A549 (cell line): ENCODE measurements around the gene TCF4. TPM values are rescaled to one million over a fixed set of nuclear protein-coding genes. Genes with fewer than 3 reads are reported as not detected.

ENCODE experiments used
- ATAC-seq, 2 experiments: fragments of 200-7000 bp in 1 of 2; fragments of >200 bp in 1 of 2; cut with Nextera tagmentation in 1 of 2; cut with Tn5 transposase in 1 of 2; 3 replicates each; pipeline versions ENCODE4 v1.8.0 to v1.9.1; 2018 to 2020; ENCODE audit warnings: mild to moderate bottlenecking in 1 of 2, moderate library complexity in 1 of 2
- CTCF ChIA-PET: fragments of 300-600 bp; sonication (Branson Sonifier 250); formaldehyde crosslinking; extraction: SDS; loops from one replicate; lab custom pipeline; 2021; ENCODE audit warnings: antibody characterized with exemption, inconsistent platforms; lab: Yijun Ruan, JAX
- POLR2A ChIA-PET: fragments of 350-600 bp; formaldehyde crosslinking; extraction: SDS; loops from one replicate; lab custom pipeline; 2021; ENCODE audit warnings: antibody characterized with exemption, inconsistent platforms; lab: Yijun Ruan, JAX
- DNase-seq, 2 experiments: peaks; one replicate each; pipeline versions ENCODE4 v3.0.0 to v3.0.0-alpha.2; 2011 to 2016; ENCODE audit warnings: low read depth in 1 of 2, low spot score in 1 of 2
- FAIRE-seq: peaks from 2 replicates; lab custom pipeline; 2011; peaks lifted over from hg19 to GRCh38; lab: Jason Lieb, UNC
- H3K27ac ChIP-seq, 2 experiments: fragments of >200 bp; sonication (Bioruptor Twin); formaldehyde crosslinking; 3 replicates each; pipeline ENCODE4 v1.5.1; 2016 to 2017
- H3K4me1 ChIP-seq: fragments of >200 bp; sonication (Bioruptor Twin); formaldehyde crosslinking; 3 replicates; pipeline ENCODE4 v1.6.1; 2016
- H3K4me2 ChIP-seq: fragments of >200 bp; sonication (Bioruptor Twin); formaldehyde crosslinking; 3 replicates; pipeline ENCODE4 v1.6.1; 2016
- H3K4me3 ChIP-seq: fragments of >200 bp; sonication (Bioruptor Twin); formaldehyde crosslinking; 3 replicates; pipeline ENCODE4 v1.5.1; 2016
- H3K9me3 ChIP-seq: fragments of >200 bp; sonication (Bioruptor Twin); formaldehyde crosslinking; 3 replicates; pipeline ENCODE4 v1.6.1; 2016
- BCL3 ChIP-seq: fragments of >200 bp; sonication (Bioruptor Twin); formaldehyde crosslinking; IDR thresholded peaks from 3 replicates; pipeline ENCODE4 v1.6.1; 2016
- CBX8 ChIP-seq: fragments of 200-600 bp; sonication (generic); IDR thresholded peaks from 2 replicates; pipeline ENCODE4 v1.6.1; 2016
- CEBPB ChIP-seq, 2 experiments: fragments of >200 bp in 1 of 2; sonication (Bioruptor Twin) in 1 of 2; formaldehyde crosslinking in 1 of 2; IDR thresholded peaks; 2 replicates each; pipeline ENCODE4 v1.6.1; 2012 to 2016
- E2F6 ChIP-seq: IDR thresholded peaks from 2 replicates; pipeline ENCODE4 v1.6.1; 2012; ENCODE audit warnings: low read depth, borderline replicate concordance
- EP300 ChIP-seq, 2 experiments: fragments of >200 bp; sonication (Bioruptor Twin); formaldehyde crosslinking; IDR thresholded peaks; 2 replicates in 1 of 2; 3 replicates in 1 of 2; pipeline ENCODE4 v1.6.1; 2016 to 2017
- HES2 ChIP-seq: fragments of >200 bp; sonication (Bioruptor Twin); formaldehyde crosslinking; IDR thresholded peaks from 2 replicates; pipeline ENCODE4 v1.6.1; 2016
- HOXB13 ChIP-seq: fragments of 250-450 bp; sonication (Bioruptor Pico); IDR thresholded peaks from 2 replicates; pipeline ENCODE4 v1.5.0; 2020; ENCODE audit warnings: low read depth, mild to moderate bottlenecking, moderate library complexity
- JUN ChIP-seq, 2 experiments: fragments of >200 bp; sonication (Bioruptor Twin); formaldehyde crosslinking; IDR thresholded peaks; 2 replicates in 1 of 2; 3 replicates in 1 of 2; pipeline ENCODE4 v1.6.1; 2016 to 2017
- KDM1A ChIP-seq: fragments of 200-600 bp; sonication (generic); IDR thresholded peaks from 2 replicates; pipeline ENCODE4 v1.6.1; 2016; ENCODE audit warnings: low read depth, mild to moderate bottlenecking
- KDM5A ChIP-seq: fragments of 200-600 bp; sonication (generic); IDR thresholded peaks from 2 replicates; pipeline ENCODE4 v1.6.1; 2016; ENCODE audit warnings: antibody characterized with exemption, mild to moderate bottlenecking
- MYC ChIP-seq: IDR thresholded peaks from 2 replicates; pipeline ENCODE4 v1.6.1; 2012; ENCODE audit warnings: mild to moderate bottlenecking, inconsistent platforms, low read length, improper control_type of control experiment, borderline replicate concordance
- NPAS2 ChIP-seq: fragments of 250-450 bp; sonication (Bioruptor Pico); IDR thresholded peaks from 2 replicates; pipeline ENCODE4 v1.8.0; 2022; ENCODE audit warnings: mild to moderate bottlenecking, moderate library complexity, borderline replicate concordance
- POLR2A ChIP-seq: IDR thresholded peaks from 2 replicates; pipeline ENCODE4 v1.6.1; 2012; ENCODE audit warnings: mild to moderate bottlenecking, low read length
- RCOR1 ChIP-seq: fragments of 150-350 bp; IDR thresholded peaks from 2 replicates; pipeline ENCODE4 v1.6.1; 2014; ENCODE audit warnings: antibody characterized with exemption, low read length, low read depth
- SREBF2 ChIP-seq: fragments of 450-650 bp; IDR thresholded peaks from 2 replicates; pipeline ENCODE4 v1.6.1; 2014; ENCODE audit warnings: mild to moderate bottlenecking, moderate library complexity
- ZC3H11A ChIP-seq: fragments of 450-650 bp; IDR thresholded peaks from 2 replicates; pipeline ENCODE4 v1.6.1; 2014; ENCODE audit warnings: antibody characterized with exemption, mild to moderate bottlenecking
- ZFP36 ChIP-seq: fragments of 450-650 bp; IDR thresholded peaks from 2 replicates; pipeline ENCODE4 v1.6.1; 2014; ENCODE audit warnings: borderline replicate concordance; ENCODE audit not compliant: partially characterized antibody
- ZSCAN20 ChIP-seq: fragments of 250-450 bp; sonication (Bioruptor Pico); IDR thresholded peaks from 2 replicates; pipeline ENCODE4 v1.8.0; 2022; ENCODE audit warnings: mild to moderate bottlenecking, moderate library complexity
- WGBS: methylation state at CpG from one replicate; pipeline ENCODE4 v1.1.6; 2017; ENCODE audit errors: missing lambda C conversion rate; 5-methylcytosine and 5-hydroxymethylcytosine counted together
- polyA plus RNA-seq, 4 experiments: library from polyadenylated mRNA; depleted of rRNA in 3 of 4; stranded (reverse); fragments of >200 nt; fragmentation: RNase III in 1 of 4; extraction: RNeasy Plus Mini Kit Qiagen cat#74134 plus additional on column Dnase treatment in 1 of 4; gene quantifications; 2 replicates in 3 of 4; 3 replicates in 1 of 4; pipeline ENCODE4 v1.2.3, GENCODE V29; 2011 to 2017

Gene TCF4
- polyA plus RNA-seq, 2 of the 4 experiments (the other 2 are of a cell fraction), result 3.0 to 4.0 TPM

- Histone ChIP-seq H3K9me3 (no peaks in the 10 kb centered on the region), H3K27ac (no peak overlapping the region), H3K4me2 (no peak overlapping the region), H3K4me3 (no peak overlapping the region), H3K4me1 (0 out of 3 replicates have a peak, but pooled peaks cover 4% of the 10 kb centered on the region)
- FAIRE-seq (no peak), DNase-seq (no peak), ATAC-seq (no peak)
- 39% methylated on average over 7 of the region's 7 CpGs for WGBS
- ChIA-PET POLR2A (no interaction called here), CTCF (no interaction called here)
- TF ChIP-seq KDM5A (no peak), MYC (no peak), RCOR1 (no peak), SREBF2 (no peak)
Measured at GRCh38 chr18:55503167-55503820, 84.7 kb downstream of the TCF4 start.

GRCh38 chr18:55501982-55502710 is 85.8 kb downstream of the TCF4 start:
- H3K4me3 ChIP-seq, result no peak overlapping the region
- ChIA-PET POLR2A (no interaction called here), CTCF (no interaction called here)
- FAIRE-seq (no peak), DNase-seq (no peak), ATAC-seq (no peak)
- 73% methylated on average over 2 of the region's 2 CpGs for WGBS
- no peaks in the 10 kb centered on the region for H3K9me3 ChIP-seq
- H3K4me1 ChIP-seq, result 0 out of 3 replicates have a peak, but pooled peaks cover 4% of the 10 kb centered on the region
- TF ChIP-seq HOXB13 (CRISPR knock-in tag) (no peak), NPAS2 (CRISPR knock-in tag) (no peak), ZC3H11A (no peak)
- H3K4me2 ChIP-seq, result no peak overlapping the region
- H3K27ac ChIP-seq, result no peak overlapping the region

GRCh38 chr18:55501579-55501978 is 86.4 kb downstream of the TCF4 start:
- DNase-seq, result no peak
- Histone ChIP-seq H3K4me1 (0 out of 3 replicates have a peak, but pooled peaks cover 4% of the 10 kb centered on the region), H3K27ac (no peak overlapping the region), H3K4me2 (no peak overlapping the region), H3K4me3 (no peak overlapping the region)
- no peak for FAIRE-seq
- no peak for TF ChIP-seq RCOR1
- no peak for TF ChIP-seq ZFP36
- TF ChIP-seq, all 56 proteins: peak for 0
- 58% methylated on average over 3 of the region's 3 CpGs for WGBS
- no peak for ATAC-seq
- no peaks in the 10 kb centered on the region for H3K9me3 ChIP-seq
- ChIA-PET POLR2A (no interaction called here), CTCF (no interaction called here)

GRCh38 chr18:55500316-55501086 is 87.5 kb downstream of the TCF4 start:
- 0 out of 3 replicates have a peak, but pooled peaks cover 4% of the 10 kb centered on the region for H3K4me1 ChIP-seq
- peak overlapping the region; percentile 21; the same call in 1 of the 3 replicates for H3K4me2 ChIP-seq
- H3K27ac ChIP-seq, result no peak overlapping the region
- ChIA-PET CTCF (interaction anchor here (0.6 kb wide), 1 partner anchor 44 kb away, joined by 3 read pairs; no protein-coding TSS in a partner anchor), POLR2A (no interaction called here)
- whole genome bisulfite sequencing, result 34% methylated on average over 4 of the region's 4 CpGs
- ATAC-seq, result no peak
- FAIRE-seq, result no peak
- no peaks in the 10 kb centered on the region for H3K9me3 ChIP-seq
- no peak overlapping the region for H3K4me3 ChIP-seq
- no peak for DNase-seq
- TF ChIP-seq HES2 (no peak), CBX8 (no peak), EP300 (IDR thresholded peaks at IDR 0.05) (no peak), CEBPB (IDR thresholded peaks at IDR 0.05) (no peak), ZC3H11A (no peak), ZSCAN20 (CRISPR knock-in tag) (no peak)

- no peak overlapping the region for H3K4me3 ChIP-seq
- H3K4me1 ChIP-seq, result 0 out of 3 replicates have a peak, but pooled peaks cover 4% of the 10 kb centered on the region
- CTCF ChIA-PET, result no interaction called here
- ATAC-seq (no peak), FAIRE-seq (no peak), DNase-seq (no peak)
- POLR2A ChIA-PET, result no interaction called here
- H3K27ac ChIP-seq, result no peak overlapping the region
- H3K9me3 ChIP-seq, result no peaks in the 10 kb centered on the region
- 62% methylated on average over 3 of the region's 3 CpGs for WGBS
- no peak overlapping the region for H3K4me2 ChIP-seq
- TF ChIP-seq BCL3 (no peak), CBX8 (no peak), ZFP36 (no peak), JUN (IDR thresholded peaks at IDR 0.05) (no peak), CEBPB (IDR thresholded peaks at IDR 0.05) (no peak), KDM1A (no peak), E2F6 (no peak), POLR2A (no peak), ZC3H11A (no peak), RCOR1 (no peak)
Measured at GRCh38 chr18:55499526-55499925, 88.5 kb downstream of the TCF4 start.
